Left ventricle myocardium inferior (tissue), 1 donor: ENCODE results near the gene CPNE8. TPM values are rescaled to one million over a fixed set of nuclear protein-coding genes. Genes with fewer than 3 reads are reported as not detected.

Source experiments
- DNase-seq: peaks from one replicate; pipeline ENCODE4 v3.0.0-alpha.2; 2020
- H3K27ac ChIP-seq: fragments of 200-600 bp; replicated peaks from 2 replicates; pipeline ENCODE4 v1.8.0; 2021
- H3K27me3 ChIP-seq: fragments of 200-600 bp; 2 replicates; pipeline ENCODE4 v1.8.0; 2021; ENCODE audit warnings: low read depth
- H3K36me3 ChIP-seq: fragments of 200-600 bp; 2 replicates; pipeline ENCODE4 v1.8.0; 2021
- H3K4me1 ChIP-seq: fragments of 200-600 bp; 2 replicates; pipeline ENCODE4 v1.8.0; 2021
- H3K4me3 ChIP-seq: fragments of 200-600 bp; 2 replicates; pipeline ENCODE4 v1.8.0; 2021; ENCODE audit warnings: mild to moderate bottlenecking, moderate library complexity
- H3K9me3 ChIP-seq: fragments of 200-600 bp; replicated peaks from 2 replicates; pipeline ENCODE4 v1.8.0; 2021
- CTCF ChIP-seq: fragments of 200-600 bp; IDR thresholded peaks from 2 replicates; pipeline ENCODE4 v1.8.0; 2021; ENCODE audit warnings: antibody characterized with exemption, mild to moderate bottlenecking, borderline replicate concordance
- intact Hi-C: fragments of 100-400 bp; cut with micrococcal nuclease; formaldehyde crosslinking; loops from one replicate; pipeline ENCODE4 v1.11.0; 2022
- total RNA-seq: library from RNA; stranded (reverse); fragmentation: NEBNext Ultra II Directional; extraction: Animal tissue kit (Norgen Biotek cat#: 25700); gene quantifications from one replicate; pipeline ENCODE4 v1.2.1, GENCODE V29; 2021
- donor health status: DM: no; HTN: yes; CAD: no; lungs with severe emphysema.

Gene CPNE8
- total RNA-seq, 1 donor from 2014 or later, result 7.2 TPM

GRCh38 chr12:38919191-38919590 lies 13.8 kb upstream of the CPNE8 start:
- no peak overlapping the region for H3K27ac ChIP-seq
- H3K4me1 ChIP-seq, result no peaks in the 10 kb centered on the region
- intact Hi-C loops, result loop anchor here (10.0 kb wide), 1 partner anchor 594 kb away; no protein-coding TSS in a partner anchor
- no peak for TF ChIP-seq CTCF
- no peak overlapping the region for H3K4me3 ChIP-seq
- H3K27me3 ChIP-seq, result no peaks in the 10 kb centered on the region
- H3K36me3 ChIP-seq, result no peaks in the 10 kb centered on the region
- H3K9me3 ChIP-seq, result no peaks in the 10 kb centered on the region
- no peak for DNase-seq

- no peak for DNase-seq
- no peaks in the 10 kb centered on the region for H3K27me3 ChIP-seq
- H3K36me3 ChIP-seq, result no peaks in the 10 kb centered on the region
- intact Hi-C loops, result loop anchor here (10.0 kb wide), 1 partner anchor 591 kb away; no protein-coding TSS in a partner anchor
- H3K27ac ChIP-seq, result no peak overlapping the region
- no peaks in the 10 kb centered on the region for H3K9me3 ChIP-seq
- H3K4me3 ChIP-seq, result no peak overlapping the region
- no peaks in the 10 kb centered on the region for H3K4me1 ChIP-seq
- no peak for TF ChIP-seq CTCF
These were observed 10.2 kb upstream of the CPNE8 start for GRCh38 chr12:38915429-38916182.

GRCh38 chr12:38912116-38912515 lies 6.7 kb upstream of the CPNE8 start:
- intact Hi-C loops, result loop anchor here (10.0 kb wide), 1 partner anchor 587 kb away; no protein-coding TSS in a partner anchor

GRCh38 chr12:38911611-38912010 lies 6.2 kb upstream of the CPNE8 start:
- Histone ChIP-seq H3K4me1 (peaks cover 8% of the 10 kb centered on the region), H3K27ac (no peak overlapping the region), H3K27me3 (no peaks in the 10 kb centered on the region), H3K36me3 (no peaks in the 10 kb centered on the region), H3K9me3 (no peaks in the 10 kb centered on the region), H3K4me3 (no peak overlapping the region)
- TF ChIP-seq CTCF, result peak; percentile 37
- intact Hi-C loops, result loop anchor here (10.0 kb wide), 1 partner anchor 587 kb away; no protein-coding TSS in a partner anchor
- DNase-seq, result no peak

More at GRCh38 chr12:38912116-38912515, 6.7 kb upstream of the CPNE8 start:
- Histone ChIP-seq H3K27me3 (no peaks in the 10 kb centered on the region), H3K9me3 (no peaks in the 10 kb centered on the region), H3K4me1 (peaks cover 4% of the 10 kb centered on the region), H3K27ac (no peak overlapping the region), H3K36me3 (no peaks in the 10 kb centered on the region), H3K4me3 (no peak overlapping the region)
- TF ChIP-seq CTCF, result no peak
- no peak for DNase-seq

- intact Hi-C loops, result no loop called here
- H3K27ac ChIP-seq, result peak overlapping the region; percentile 96
- no peaks in the 10 kb centered on the region for H3K27me3 ChIP-seq
- H3K4me1 ChIP-seq, result peaks cover 46% of the 10 kb centered on the region
- H3K9me3 ChIP-seq, result no peaks in the 10 kb centered on the region
- no peaks in the 10 kb centered on the region for H3K36me3 ChIP-seq
- no peak for DNase-seq
- peak overlapping the region; percentile 79 for H3K4me3 ChIP-seq
- TF ChIP-seq CTCF, result no peak
These were observed 2.0 kb upstream of the CPNE8 start for GRCh38 chr12:38907201-38907923.
